HG02798 (cell line): ENCODE measurements around the gene MED12.

Source experiments
- ATAC-seq: cut with Tn5 transposase; IDR thresholded peaks from one replicate; pipeline ENCODE4 v1.9.1; 2021; ENCODE audit warnings: mild to moderate bottlenecking; ENCODE audit not compliant: unreplicated experiment, poor library complexity

The MED12 gene

DNA sequence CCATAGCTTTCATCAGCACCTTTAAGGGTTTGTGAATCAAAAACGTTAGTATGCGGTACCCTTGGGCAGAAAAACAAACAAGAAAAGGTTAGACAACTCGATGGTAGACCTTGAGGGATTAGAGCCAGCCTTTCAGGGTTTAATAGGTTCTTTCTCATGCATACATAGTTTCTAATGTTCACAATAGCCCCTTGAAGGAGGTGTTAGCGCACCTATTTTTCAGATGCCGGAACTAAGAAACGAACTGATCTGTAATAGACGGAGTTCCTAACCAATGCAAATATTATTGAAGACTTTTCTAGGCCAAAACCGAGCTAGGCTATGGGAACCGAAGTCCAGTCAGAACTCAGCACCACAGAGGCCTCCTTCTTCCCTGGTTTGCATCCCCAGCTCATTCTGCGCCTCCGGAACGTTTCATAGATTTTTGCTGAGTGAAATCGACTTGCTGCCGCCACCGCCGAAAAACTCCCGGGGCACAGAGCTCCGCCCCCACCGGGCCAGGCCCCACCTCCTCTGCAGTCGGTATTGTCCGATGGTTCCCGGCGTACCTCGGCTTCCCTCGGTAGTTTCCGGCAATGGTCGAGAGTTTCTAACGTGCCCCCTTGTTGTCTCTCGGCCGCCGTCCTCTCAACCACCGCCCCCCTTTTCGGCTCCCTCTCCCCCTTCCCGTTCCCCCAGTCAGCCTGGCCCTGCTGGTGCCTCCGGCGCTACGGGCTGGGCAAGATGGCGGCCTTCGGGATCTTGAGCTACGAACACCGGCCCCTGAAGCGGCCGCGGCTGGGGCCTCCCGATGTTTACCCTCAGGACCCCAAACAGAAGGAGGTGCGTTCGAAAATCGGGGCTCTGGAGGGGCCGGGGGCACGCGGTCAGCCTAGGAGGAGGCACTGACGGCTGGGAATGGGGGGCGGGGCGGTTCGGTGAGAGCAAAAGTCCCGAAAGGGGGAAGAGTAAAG, at the start of gene MED12:
MED12 (plus strand) TSS at position 565 of the 953 bp plus-strand sequence; CDS start at position 724, 159 bp downstream.
- ATAC-seq = peak; percentile 97

DNA sequence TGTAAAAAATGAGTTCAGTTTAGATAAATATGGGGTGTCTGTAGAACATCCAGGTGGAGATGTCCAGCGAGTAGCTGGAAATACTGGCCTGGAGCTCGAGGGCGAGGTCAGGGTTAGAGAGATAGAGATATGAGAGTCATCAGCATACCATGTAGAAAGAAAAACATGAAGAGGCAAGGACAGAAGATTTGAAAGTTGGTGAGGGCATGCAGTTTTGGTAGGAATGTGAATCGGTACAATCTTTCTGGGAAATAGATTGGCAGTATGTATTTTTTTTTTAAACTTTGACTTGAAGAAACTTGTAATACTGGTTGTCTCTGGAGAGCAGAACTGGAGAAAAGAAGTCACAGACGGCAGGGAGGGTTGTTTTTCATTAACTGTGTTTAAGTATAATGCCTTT, 47.9 kb upstream of the MED12 start:
- no peak for ATAC-seq

DNA sequence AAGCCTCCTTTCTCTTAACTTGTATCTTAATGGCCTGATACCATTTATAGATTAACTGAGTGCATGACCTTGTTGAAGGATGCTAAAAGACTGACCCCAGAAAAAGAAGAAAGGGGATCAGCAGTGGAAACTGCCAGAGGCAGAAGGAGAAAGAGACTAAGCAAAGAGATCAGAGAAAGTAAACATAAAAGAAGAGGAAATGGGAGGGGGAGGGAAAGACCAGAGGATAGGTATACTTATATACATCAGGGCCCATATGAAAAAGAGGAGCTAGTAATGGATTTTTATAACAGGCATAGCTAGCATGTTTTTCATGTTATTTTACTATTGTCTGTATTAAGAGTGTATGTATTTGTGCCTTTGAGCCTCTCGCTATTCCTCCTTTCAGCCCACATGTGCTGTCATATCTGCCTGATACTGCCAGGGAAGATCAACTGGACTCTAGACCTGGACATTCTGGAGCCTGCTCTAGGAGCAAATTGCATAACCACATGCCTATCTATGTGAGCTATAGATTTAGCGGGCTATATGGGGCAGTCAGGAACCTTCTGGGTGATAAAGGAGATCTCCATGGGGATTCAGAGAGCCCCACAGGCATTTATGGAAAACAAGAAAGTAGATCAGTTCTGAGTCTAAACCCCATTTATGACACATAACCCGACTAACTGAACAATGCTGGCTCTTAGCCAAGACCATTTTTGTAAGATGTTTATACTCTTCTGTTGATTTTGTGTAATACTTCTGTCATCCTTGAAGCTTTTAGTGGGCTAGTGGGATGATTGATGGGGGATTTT, 36.9 kb upstream of the MED12 start:
- no peak for ATAC-seq

DNA sequence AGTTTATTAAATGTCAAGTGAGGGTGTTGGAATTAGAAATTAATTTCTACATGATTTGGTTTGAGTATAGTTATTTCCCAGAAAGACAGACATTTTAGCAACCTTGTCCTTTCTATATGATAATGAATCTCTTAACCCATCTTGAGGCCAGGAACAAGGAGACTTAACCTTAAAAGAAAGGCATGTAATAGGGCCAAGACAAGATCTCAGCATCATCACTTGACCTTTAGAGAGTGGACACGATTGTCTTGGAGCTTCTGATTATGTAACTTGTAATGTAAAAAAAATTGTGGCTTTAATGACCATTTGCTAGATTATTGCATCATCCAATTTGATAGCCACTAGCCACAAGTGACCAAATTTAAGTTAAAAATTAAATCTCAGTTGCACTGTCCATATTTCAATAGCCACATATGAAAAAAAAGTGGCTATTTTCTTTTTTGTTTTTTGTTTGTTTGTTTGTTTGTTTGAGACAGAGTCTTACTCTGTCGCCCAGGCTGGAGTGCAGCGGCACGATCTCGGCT, 36.2 kb upstream of the MED12 start:
- ATAC-seq = no peak

DNA sequence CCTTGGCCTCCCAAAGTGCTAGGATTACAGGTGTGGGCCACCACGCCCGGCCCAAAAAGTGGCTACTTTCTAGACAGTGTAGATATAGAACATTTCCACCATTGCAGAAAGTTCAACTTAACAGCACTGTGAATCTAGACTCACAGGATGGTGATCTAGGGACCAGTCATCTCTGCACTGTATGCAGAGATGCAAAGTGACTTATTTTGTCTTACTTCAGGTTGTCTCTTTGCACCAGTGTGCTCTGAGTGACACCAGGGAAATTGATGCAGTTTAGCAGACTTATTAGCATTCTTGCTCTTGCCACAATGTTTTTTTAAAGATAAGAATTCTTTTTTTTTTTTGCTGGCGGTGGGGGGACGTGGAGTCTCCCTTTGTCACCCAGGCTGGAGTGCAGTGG, 35.6 kb upstream of the MED12 start:
- ATAC-seq = no peak

DNA sequence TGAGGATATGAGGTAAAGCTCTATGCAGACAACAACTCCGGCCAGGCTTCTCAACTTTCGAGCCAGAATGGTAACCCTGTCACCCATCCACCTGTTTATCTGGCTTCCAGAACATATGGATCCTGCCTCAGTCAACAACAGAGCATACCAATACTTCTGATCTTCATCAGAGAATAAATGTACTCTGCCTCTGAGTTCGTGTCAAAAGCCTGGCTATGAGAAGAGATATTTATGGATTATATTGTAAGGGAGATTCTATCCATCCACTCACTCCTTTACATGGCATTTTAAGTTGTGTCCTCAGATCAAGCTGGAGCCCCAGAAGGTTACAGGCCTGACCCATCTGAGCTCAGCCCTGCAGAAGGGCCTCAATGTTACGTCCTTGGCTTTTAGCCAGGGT, 32.5 kb upstream of the MED12 start:
- ATAC-seq = no peak

DNA sequence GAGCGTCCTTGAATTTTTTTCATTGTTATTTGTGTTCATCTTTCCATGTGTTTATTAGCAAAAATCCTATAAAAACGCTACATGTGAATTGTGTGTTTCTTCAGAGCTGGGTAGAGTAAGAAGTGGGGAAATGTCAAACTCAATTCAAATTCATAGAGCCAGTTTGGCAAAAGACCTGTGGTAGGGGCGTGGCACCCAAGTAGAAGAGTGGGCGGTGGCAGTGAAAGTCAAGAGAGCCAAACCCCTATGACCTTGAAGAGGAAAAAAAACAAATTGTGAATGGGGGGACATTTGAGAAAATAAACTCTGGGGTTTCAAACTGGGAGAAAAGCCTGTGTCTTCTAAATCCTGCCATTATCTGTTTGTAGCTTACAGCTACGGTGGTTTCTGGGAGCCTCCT, 27.1 kb upstream of the MED12 start:
- no peak for ATAC-seq

DNA sequence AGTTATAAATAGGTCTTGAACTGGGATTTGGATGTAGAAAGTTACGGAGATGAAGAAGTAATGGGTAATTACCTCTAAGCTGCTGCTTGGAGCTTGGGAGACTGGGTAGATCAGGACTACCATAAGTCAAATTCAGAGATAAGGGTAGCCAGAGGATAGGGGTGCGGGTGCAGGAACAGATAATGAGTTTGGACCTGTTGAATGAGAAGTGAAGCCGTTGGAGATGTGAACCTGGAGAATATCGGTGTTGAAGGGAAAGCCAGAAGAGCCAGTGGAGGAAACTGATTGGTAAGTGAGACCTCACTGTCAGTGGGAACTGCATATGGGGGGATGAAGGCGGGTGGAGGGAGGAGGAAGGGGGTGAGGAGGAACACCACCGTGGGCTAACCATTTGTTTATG, 23.4 kb upstream of the MED12 start:
- ATAC-seq = no peak

DNA sequence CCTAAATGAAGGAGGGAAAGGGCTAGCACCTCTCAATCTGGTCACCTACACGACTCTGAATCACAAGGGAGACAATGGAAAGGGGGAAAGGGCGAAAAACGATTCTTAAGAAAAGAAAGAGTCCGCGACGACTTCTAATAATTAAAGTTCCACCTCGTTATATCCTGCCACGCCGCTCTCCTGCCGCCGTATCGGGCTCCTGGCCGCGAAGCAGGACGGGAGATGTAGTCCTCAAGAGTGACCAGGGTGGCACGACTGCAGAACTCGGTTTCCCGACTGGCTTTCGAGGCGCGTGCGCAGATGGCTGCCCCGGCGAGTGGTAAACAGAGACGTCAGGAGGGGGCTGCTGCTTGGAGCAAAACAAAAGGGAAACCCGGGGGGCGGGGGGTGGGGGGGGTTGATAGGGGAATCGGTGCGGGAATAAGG, 22.8 kb upstream of the MED12 start, which contains the start of gene FOXO4:
FOXO4 (plus strand) TSS at position 297 of the 426 bp plus-strand sequence. CDS start 678 bp downstream, outside the sequence.
- peak; percentile 94 for ATAC-seq

DNA sequence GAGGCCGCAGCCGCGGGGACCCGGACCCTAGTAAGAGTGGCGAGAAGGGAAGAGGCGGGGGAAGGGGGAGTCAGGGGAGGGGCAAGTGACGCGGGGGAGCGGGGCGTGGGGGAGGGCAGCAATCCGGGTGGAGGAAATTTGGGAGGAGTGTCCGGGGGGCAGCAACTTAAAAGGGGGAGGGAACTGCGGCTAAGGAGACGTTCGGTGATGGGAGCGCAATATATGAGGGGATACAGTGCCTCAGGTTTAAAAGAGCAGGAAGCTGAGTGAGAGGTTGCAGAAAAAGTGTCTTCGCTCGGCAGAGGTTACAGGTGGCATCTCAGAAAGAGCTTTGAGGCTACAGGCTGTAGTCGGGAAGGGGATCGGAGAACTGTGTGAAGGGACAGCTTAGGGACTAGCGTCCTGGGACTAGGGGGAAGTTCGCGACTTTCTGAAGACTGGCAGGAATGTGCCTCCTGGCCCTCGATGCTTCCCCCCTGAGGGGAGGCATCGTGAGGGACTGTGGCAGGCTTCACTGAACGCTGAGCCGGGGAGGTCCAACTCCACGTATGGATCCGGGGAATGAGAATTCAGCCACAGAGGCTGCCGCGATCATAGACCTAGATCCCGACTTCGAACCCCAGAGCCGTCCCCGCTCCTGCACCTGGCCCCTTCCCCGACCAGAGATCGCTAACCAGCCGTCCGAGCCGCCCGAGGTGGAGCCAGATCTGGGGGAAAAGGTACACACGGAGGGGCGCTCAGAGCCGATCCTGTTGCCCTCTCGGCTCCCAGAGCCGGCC, 22.2 kb upstream of the MED12 start:
- ATAC-seq = peak; percentile 22

DNA sequence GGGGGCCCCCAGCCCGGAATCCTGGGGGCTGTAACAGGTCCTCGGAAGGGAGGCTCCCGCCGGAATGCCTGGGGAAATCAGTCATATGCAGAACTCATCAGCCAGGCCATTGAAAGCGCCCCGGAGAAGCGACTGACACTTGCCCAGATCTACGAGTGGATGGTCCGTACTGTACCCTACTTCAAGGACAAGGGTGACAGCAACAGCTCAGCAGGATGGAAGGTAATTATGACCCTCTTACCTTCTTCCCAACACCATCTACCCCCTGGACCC, 21.7 kb upstream of the MED12 start:
- ATAC-seq = no peak

DNA sequence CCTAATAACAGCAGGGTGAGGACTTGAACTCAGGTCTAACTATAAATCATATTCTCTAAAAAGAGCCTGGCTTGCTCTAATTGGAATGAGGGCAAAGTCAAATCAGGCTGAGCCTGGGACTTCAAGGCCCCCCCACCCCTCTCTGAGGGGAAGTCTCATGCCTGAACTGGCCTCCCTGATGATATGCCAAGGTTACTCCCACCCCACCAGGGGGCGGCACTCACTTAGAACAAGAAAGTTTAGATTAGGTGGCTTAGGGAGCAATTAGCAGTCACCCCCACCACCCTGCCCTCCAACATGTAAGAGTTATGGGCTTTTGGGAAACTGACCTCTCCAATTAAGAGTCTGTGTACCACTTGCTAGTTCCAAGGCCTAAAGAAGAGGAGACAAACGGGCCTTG, 20.1 kb upstream of the MED12 start:
- ATAC-seq = no peak

DNA sequence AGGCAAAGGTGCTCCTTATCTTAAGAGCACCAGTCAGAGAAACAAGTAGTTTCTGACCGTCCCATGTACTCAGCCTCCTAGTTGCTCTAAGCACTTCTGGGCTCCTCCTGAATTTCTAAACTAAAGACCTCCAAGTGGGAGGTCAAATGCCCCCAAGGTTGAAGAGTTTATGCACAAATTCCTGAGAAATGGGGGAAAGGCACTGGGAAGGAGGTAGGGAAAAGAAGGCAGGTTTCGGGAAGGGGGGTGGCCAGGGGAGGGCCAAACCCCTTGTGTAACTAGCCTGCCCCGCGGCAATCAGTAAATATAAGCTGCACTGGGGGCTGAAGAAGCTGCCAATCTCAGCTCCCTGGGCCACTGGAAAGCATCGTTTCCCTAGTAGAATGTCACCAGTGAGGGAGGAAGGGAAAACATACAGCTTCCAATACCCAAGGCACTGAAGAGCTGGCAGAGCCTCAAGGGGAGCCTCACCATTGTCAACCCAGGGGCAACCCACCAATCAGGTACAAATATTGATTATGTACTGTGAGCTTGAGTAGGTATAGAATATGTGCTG, 19.4 kb upstream of the MED12 start:
- no peak for ATAC-seq

DNA sequence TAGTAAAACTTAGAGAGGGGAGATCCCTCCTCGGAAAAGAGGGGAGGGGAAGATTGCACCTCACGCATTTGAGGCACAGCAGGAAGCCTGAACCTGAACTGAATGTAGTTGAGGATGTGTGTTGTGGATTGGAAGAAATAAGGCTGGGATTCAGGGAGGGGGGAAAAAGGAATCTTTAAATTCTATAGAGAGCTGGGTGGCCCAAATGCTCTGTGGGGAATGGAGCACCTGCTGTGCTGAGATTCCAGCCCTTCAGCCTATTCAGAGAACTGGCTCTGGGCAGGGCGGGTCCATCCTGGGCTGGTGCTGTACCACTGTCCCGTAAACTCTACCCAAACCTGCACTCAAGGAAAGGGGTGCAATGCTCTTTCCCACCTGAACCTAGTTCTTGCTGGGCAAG, 18.7 kb upstream of the MED12 start:
- ATAC-seq = no peak

DNA sequence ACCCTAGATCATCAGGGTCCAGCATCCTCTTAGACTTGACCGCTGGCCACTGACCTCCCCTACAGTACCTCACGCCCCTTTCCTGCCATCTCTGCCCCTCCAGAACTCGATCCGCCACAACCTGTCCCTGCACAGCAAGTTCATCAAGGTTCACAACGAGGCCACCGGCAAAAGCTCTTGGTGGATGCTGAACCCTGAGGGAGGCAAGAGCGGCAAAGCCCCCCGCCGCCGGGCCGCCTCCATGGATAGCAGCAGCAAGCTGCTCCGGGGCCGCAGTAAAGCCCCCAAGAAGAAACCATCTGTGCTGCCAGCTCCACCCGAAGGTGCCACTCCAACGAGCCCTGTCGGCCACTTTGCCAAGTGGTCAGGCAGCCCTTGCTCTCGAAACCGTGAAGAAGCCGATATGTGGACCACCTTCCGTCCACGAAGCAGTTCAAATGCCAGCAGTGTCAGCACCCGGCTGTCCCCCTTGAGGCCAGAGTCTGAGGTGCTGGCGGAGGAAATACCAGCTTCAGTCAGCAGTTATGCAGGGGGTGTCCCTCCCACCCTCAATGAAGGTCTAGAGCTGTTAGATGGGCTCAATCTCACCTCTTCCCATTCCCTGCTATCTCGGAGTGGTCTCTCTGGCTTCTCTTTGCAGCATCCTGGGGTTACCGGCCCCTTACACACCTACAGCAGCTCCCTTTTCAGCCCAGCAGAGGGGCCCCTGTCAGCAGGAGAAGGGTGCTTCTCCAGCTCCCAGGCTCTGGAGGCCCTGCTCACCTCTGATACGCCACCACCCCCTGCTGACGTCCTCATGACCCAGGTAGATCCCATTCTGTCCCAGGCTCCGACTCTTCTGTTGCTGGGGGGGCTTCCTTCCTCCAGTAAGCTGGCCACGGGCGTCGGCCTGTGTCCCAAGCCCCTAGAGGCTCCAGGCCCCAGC, 17.6 kb upstream of the MED12 start:
- no peak for ATAC-seq

DNA sequence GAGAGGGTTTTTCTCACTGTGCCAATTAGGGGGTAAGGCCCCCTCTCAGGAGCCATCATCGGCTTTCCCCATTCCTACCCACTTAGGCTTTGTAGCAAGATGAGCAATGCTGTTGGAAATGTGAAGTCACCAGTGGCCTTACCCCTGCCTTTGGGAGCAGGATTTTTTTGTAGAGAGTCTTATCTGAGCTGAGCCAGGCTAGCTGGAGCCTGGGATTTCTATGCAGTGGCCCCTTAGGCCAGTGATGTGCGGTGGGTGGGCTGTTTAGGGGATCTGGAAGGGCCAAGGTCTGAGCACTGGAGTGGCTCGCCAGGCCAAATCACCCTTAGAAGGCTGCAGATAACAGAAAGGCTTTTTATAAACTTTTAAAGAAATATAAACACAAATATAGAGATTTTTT, 16.1 kb upstream of the MED12 start:
- no peak for ATAC-seq

DNA sequence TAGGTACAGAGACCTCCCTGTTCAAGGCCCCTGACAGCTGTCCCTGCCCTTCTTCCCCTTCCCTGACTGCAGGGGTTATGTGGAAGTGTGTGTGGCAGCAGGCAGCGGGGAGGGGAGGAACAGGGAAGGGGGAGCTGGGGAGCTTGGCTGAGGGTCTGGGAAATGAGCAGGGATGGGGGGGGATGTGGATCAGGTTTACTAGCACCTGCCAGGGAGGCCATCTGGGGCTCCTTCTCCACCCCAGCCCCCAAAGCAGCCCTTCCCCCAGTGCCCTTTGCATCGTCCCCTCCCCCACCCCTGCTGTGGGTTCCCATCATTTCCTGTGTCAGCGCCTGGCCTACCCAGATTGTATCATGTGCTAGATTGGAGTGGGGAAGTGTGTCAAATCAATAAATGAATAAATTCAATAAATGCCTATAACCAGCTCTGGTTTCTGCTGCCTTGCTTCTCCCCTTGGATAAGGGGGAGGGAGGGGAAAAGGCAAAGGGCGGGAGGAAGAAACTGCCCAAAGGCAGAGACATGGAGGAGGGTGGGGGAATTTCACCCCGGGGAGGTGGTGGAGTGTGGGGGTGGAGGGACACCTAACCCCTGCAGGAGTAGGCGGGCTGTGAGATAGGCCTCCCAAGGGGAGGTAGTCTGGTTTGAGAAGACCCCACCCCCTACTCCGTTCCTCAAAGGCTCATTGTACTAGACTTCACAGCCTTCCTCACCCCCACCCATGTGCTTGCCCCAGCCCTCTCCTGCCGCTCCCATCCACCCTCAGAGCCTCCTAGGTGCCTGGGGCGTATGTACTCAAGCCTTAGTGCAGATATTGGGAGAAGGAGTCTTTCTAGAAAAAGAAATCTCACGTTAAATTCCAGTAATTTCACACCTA, 15.0 kb upstream of the MED12 start:
- no peak for ATAC-seq

DNA sequence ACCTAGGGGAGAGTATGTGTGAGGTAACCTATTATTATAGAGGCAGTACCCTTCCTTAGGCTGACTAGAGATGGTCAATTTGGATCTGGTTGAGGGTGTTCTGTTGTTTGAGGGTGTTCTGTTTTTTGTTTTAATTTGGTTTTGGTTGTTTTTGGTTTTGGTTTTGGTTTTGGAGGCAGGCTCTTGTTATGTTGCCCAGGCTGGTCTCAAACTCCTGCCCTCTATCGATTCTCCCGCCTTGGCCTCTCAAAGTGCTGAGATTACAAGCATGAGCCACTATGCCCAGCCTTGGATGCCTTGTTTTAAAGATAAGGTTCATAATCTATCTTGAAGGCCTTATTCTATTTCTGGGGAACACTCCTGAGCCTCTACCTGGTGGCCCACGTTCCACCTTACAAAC, 12.8 kb upstream of the MED12 start:
- ATAC-seq = no peak
